ENCODE data around the gene FAM210B.

DNA sequence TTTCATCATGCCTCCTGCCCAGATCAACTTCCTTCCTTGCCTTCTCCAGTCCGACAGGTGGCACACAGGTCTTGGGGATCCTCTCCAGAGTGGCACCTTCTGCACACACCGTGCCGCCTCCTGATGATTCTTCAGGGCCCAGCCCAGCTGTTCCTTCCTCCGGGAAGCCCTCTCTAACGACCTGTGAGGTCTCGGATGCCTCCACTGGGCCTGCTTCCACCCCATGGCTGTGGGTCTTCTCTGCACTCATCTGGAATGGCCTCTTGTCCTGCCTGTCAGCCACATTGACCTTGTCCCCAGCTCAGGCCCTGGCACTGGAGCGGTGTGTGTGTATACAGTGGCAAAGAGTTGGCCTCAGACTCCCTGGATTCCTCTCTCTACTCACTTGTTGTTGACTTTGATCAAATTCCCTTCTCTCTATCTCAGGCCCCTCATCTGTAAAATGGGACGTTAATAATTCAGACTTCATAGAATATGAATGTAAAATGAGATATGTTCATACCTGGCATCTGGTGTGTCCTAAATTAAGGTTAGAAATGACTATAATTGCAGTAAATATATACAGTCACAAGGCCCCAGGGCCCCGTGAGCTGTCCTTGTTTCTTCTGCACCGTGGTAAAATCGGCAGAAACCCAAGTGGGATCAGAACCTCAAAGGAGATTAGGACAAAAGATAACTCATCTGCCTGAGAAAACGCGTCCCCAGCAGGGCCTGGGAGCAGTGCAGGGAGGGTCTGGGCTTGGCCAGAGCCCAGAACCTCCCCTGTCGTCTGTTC is 1.5 kb downstream of the FAM210B start:
- TF ChIP-seq, protein P1, sequence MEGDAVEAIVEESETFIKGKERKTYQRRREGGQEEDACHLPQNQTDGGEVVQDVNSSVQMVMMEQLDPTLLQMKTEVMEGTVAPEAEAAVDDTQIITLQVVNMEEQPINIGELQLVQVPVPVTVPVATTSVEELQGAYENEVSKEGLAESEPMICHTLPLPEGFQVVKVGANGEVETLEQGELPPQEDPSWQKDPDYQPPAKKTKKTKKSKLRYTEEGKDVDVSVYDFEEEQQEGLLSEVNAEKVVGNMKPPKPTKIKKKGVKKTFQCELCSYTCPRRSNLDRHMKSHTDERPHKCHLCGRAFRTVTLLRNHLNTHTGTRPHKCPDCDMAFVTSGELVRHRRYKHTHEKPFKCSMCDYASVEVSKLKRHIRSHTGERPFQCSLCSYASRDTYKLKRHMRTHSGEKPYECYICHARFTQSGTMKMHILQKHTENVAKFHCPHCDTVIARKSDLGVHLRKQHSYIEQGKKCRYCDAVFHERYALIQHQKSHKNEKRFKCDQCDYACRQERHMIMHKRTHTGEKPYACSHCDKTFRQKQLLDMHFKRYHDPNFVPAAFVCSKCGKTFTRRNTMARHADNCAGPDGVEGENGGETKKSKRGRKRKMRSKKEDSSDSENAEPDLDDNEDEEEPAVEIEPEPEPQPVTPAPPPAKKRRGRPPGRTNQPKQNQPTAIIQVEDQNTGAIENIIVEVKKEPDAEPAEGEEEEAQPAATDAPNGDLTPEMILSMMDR (IDR thresholded peaks at IDR 0.05): no peak
- no peak for TF ChIP-seq EP300 (IDR thresholded peaks at IDR 0.05)
- no peak for TF ChIP-seq POLR2A (IDR thresholded peaks at IDR 0.05)
